Activated CD8-positive, alpha-beta T cell treated with anti-CD3 and anti-CD28 coated beads for 36 hours (primary cell): ENCODE data around the gene MS4A4A. TPM values are rescaled to one million over a fixed set of nuclear protein-coding genes. Genes with fewer than 3 reads are reported as not detected.

Experiments used
- ATAC-seq: fragments of 200-7000 bp; cut with Tn5 transposase; one replicate; pipeline ENCODE4 v1.10.0; 2021; ENCODE audit warnings: mild to moderate bottlenecking, moderate library complexity
- CTCF ChIA-PET: fragments of 350-600 bp; sonication (Branson Sonifier 250); formaldehyde crosslinking; loops from one replicate; lab custom pipeline; 2021; ENCODE audit warnings: antibody characterized with exemption; lab: Charles Lee
- POLR2A ChIA-PET: fragments of 350-600 bp; sonication (Branson Sonifier 250); formaldehyde crosslinking; loops from one replicate; lab custom pipeline; 2021; ENCODE audit warnings: antibody characterized with exemption; lab: Charles Lee
- DNase-seq: peaks from one replicate; pipeline ENCODE4 v3.0.0-alpha.2; 2020
- H3K27ac Mint-ChIP-seq: one replicate; pipeline ENCODE4 v1.8.0; 2021; ENCODE audit warnings: mild to moderate bottlenecking, mixed read lengths
- H3K27me3 Mint-ChIP-seq: one replicate; pipeline ENCODE4 v1.8.0; 2021; ENCODE audit warnings: mixed read lengths
- H3K36me3 Mint-ChIP-seq: one replicate; pipeline ENCODE4 v1.8.0; 2021; ENCODE audit warnings: low read depth, mixed read lengths
- H3K4me1 Mint-ChIP-seq: one replicate; pipeline ENCODE4 v1.8.0; 2021; ENCODE audit warnings: low read depth, mixed read lengths
- H3K4me3 Mint-ChIP-seq: one replicate; pipeline ENCODE4 v1.8.0; 2021; ENCODE audit warnings: mild to moderate bottlenecking, moderate library complexity, mixed read lengths
- H3K9me3 Mint-ChIP-seq: one replicate; pipeline ENCODE4 v1.8.0; 2021; ENCODE audit warnings: mixed read lengths
- intact Hi-C: fragments of 100-400 bp; cut with micrococcal nuclease; formaldehyde crosslinking; loops from one replicate; pipeline ENCODE4 v1.10.0; 2022
- total RNA-seq, 2 experiments: library from RNA; stranded (reverse); gene quantifications; one replicate each; pipeline ENCODE4 v1.2.3, GENCODE V29; 2021
- TF ChIP-seq, protein P1 (sequence below): fragments of 200-600 bp; IDR thresholded peaks from one replicate; pipeline ENCODE4 v1.8.0; 2022; ENCODE audit warnings: antibody characterized with exemption, mild to moderate bottlenecking

MS4A4A gene
- total RNA-seq, result not detected

DNA sequence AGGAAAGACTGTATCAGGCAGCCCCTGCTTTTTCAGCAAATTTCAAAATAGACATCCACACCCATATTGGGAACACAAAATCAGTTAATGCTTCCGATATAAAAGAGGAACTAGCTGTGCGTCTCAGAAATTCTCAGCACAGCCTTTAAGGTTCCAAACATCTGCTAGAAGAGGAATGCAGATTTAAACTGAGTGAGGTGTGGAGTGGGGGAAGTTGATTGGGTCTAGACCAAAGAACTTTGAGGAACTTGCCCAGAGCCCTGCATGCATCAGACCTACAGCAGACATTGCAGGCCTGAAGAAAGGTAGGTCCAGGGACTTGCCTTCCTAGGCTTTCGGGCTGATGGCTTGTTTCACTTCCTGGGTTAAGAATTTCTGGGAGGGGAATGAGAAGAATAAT is at the start of gene MS4A4A:
Gene MS4A4A (plus strand): TSS at position 255 of the 400 bp plus-strand sequence. CDS start 10 bp downstream, at position 265.
- Mint-ChIP-seq H3K27me3 (peaks cover 10% of the 10 kb centered on the region), H3K9me3 (no peaks in the 10 kb centered on the region), H3K4me3 (no peak within 1 kb of the TSS), H3K4me1 (no peaks in the 10 kb centered on the region), H3K36me3 (no peaks in the 10 kb centered on the region), H3K27ac (no peak within 1 kb of the TSS)
- ChIA-PET CTCF (no interaction called here), POLR2A (no interaction called here)
- no peak for DNase-seq
- intact Hi-C loops, result no loop called here
- TF ChIP-seq, protein P1, sequence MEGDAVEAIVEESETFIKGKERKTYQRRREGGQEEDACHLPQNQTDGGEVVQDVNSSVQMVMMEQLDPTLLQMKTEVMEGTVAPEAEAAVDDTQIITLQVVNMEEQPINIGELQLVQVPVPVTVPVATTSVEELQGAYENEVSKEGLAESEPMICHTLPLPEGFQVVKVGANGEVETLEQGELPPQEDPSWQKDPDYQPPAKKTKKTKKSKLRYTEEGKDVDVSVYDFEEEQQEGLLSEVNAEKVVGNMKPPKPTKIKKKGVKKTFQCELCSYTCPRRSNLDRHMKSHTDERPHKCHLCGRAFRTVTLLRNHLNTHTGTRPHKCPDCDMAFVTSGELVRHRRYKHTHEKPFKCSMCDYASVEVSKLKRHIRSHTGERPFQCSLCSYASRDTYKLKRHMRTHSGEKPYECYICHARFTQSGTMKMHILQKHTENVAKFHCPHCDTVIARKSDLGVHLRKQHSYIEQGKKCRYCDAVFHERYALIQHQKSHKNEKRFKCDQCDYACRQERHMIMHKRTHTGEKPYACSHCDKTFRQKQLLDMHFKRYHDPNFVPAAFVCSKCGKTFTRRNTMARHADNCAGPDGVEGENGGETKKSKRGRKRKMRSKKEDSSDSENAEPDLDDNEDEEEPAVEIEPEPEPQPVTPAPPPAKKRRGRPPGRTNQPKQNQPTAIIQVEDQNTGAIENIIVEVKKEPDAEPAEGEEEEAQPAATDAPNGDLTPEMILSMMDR, result no peak
- ATAC-seq, result no peak

DNA sequence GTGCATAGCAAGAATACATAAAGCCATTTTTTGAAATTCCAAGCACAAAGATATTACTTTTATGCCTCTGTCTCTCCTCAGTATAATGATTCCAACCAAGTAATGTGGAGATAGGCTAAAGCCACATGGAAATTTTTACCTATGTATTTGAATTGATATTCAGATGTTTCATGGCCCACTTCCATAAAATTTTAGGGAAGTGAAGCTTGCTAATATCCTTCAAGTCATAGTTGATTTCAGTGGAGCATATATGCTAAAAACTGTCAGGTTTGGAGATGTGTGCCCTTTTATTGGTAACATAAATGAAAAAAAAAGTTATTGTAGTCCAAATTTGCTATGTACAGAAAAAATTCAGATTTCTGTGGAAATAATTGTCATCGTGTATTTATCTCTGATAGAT is 49.8 kb upstream of the MS4A4A start:
- Mint-ChIP-seq H3K4me1 (no peaks in the 10 kb centered on the region), H3K4me3 (no peak overlapping the region), H3K36me3 (no peaks in the 10 kb centered on the region), H3K27ac (no peak overlapping the region), H3K27me3 (peaks cover 7% of the 10 kb centered on the region), H3K9me3 (no peaks in the 10 kb centered on the region)
- TF ChIP-seq, protein P1, result no peak
- ATAC-seq (no peak), DNase-seq (no peak)
- ChIA-PET POLR2A (interaction anchor here (0.7 kb wide), 1 partner anchor 636 kb away, joined by 5 read pairs; no protein-coding TSS in a partner anchor), CTCF (interaction anchor here (1.7 to 1.8 kb wide), 2 partner anchors 21 to 34 kb away, joined by 5 to 7 read pairs; no protein-coding TSS in a partner anchor)
- intact Hi-C loops, result no loop called here

DNA sequence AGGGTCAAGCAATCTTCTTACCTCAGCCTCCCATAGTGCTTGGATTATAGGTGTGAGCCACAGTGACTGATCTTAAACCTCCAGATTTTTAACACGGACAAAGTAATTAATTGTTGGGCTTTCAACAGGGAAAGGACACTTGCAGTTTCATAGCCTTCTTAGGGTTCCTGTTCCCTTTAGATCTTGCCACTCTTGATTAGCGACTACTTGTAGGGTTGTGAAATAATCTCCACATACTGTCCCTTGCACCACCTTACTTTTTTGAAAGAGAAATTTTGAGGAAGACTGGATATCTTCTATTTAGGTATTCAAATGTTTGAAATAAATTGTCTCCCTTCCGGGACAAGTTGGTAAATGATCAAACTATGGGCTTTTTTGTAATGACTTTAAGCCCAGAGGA is 45.1 kb upstream of the MS4A4A start:
- intact Hi-C loops, result no loop called here
- DNase-seq, result no peak
- TF ChIP-seq, protein P1, result no peak
- ChIA-PET CTCF (interaction anchor here (1.4 kb wide), 1 partner anchor 16 kb away, joined by 5 read pairs; no protein-coding TSS in a partner anchor), POLR2A (no interaction called here)
- no peak overlapping the region for H3K4me3 Mint-ChIP-seq
- no peak overlapping the region for H3K27ac Mint-ChIP-seq
- H3K36me3 Mint-ChIP-seq, result no peaks in the 10 kb centered on the region
- H3K9me3 Mint-ChIP-seq, result no peaks in the 10 kb centered on the region
- no peak for ATAC-seq
- H3K4me1 Mint-ChIP-seq, result no peaks in the 10 kb centered on the region
- peaks cover 13% of the 10 kb centered on the region for H3K27me3 Mint-ChIP-seq

DNA sequence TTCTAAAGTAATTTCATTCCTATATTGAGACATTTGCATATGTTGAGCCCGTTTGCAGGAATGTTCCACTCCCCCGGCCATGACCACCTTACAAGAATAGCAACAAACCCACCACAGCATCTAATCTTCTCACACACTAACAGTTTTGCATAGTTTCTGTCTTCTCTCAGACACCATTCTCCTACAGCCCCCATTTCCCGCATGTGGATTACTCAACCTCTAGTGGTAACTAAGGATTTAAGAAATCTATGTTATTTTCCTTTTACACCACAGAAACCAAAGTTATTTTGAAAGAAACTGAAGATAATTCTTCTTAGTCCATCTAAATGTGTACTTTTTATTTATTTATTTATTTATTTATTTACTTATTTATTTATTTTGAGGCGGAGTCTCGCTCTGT is 39.8 kb upstream of the MS4A4A start:
- H3K36me3 Mint-ChIP-seq, result no peaks in the 10 kb centered on the region
- no peaks in the 10 kb centered on the region for H3K4me1 Mint-ChIP-seq
- H3K9me3 Mint-ChIP-seq, result no peaks in the 10 kb centered on the region
- H3K27ac Mint-ChIP-seq, result no peak overlapping the region
- intact Hi-C loops, result no loop called here
- peaks cover 22% of the 10 kb centered on the region for H3K27me3 Mint-ChIP-seq
- CTCF ChIA-PET, result interaction anchor here (0.8 kb wide), 1 partner anchor 11 kb away, joined by 3 read pairs; no protein-coding TSS in a partner anchor
- ATAC-seq (no peak), DNase-seq (no peak)
- no peak overlapping the region for H3K4me3 Mint-ChIP-seq
- POLR2A ChIA-PET, result no interaction called here
- TF ChIP-seq, protein P1, result no peak

DNA sequence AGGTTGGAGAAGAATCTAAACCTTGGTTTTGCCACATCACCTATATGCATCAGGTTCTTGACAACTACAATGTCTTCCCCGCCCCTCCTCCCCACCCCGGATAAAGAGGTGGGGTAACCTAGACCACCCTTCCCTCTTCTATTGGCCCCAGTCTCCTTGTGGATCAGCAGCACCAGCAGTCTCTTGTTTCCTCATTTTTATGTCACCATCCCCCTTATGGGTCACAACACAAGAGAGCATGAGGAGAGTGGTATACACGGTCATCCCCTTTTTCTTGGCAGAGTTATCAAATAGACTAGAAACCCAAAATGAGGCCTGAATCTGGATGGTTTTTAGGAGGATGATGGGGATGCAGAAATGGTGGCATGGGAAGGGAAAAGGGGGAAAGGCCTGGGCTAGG is 38.7 kb upstream of the MS4A4A start:
- no peaks in the 10 kb centered on the region for H3K4me1 Mint-ChIP-seq
- POLR2A ChIA-PET, result no interaction called here
- intact Hi-C loops, result no loop called here
- ATAC-seq (no peak), DNase-seq (no peak)
- peaks cover 22% of the 10 kb centered on the region for H3K27me3 Mint-ChIP-seq
- no peaks in the 10 kb centered on the region for H3K36me3 Mint-ChIP-seq
- CTCF ChIA-PET, result no interaction called here
- TF ChIP-seq, protein P1, result no peak
- no peak overlapping the region for H3K4me3 Mint-ChIP-seq
- H3K9me3 Mint-ChIP-seq, result no peaks in the 10 kb centered on the region
- no peak overlapping the region for H3K27ac Mint-ChIP-seq
